Stimulated activated effector memory CD8-positive, alpha-beta T cell treated with anti-CD3 and anti-CD28 coated beads, Interleukin-12 subunit alpha, Interleukin-12 subunit beta, amount 100 ng/mL, for 72 hours (primary cell): ENCODE measurements around the gene TTLL12.

Source experiments
- ATAC-seq: fragments of 150-1000 bp; cut with Tn5 transposase; 2 replicates; pipeline ENCODE4 v1.10.0; 2021
- DNase-seq, 2 donors: peaks; one replicate each; pipeline ENCODE4 v3.0.0; 2021 to 2022; ENCODE audit warnings: low spot score in 2 of 2
- H3K27ac Mint-ChIP-seq: one replicate; pipeline ENCODE4 v1.8.0; 2022; ENCODE audit warnings: mild to moderate bottlenecking, mixed read lengths
- H3K36me3 Mint-ChIP-seq: one replicate; pipeline ENCODE4 v1.8.0; 2022; ENCODE audit warnings: mild to moderate bottlenecking, mixed read lengths
- H3K4me1 Mint-ChIP-seq: one replicate; pipeline ENCODE4 v1.8.0; 2022; ENCODE audit warnings: mixed read lengths
- H3K4me3 Mint-ChIP-seq: one replicate; pipeline ENCODE4 v1.8.0; 2022; ENCODE audit warnings: mild to moderate bottlenecking, mixed read lengths
- H3K9me3 Mint-ChIP-seq: one replicate; pipeline ENCODE4 v1.8.0; 2022; ENCODE audit warnings: mixed read lengths

The TTLL12 gene

GRCh38 chr22:43222987-43223386, 36.1 kb upstream of the TTLL12 start:
- DNase-seq: no peak
- ATAC-seq: no peak
- no peak overlapping the region for H3K27ac Mint-ChIP-seq
- no peaks in the 10 kb centered on the region for H3K9me3 Mint-ChIP-seq
- no peaks in the 10 kb centered on the region for H3K36me3 Mint-ChIP-seq
- H3K4me3 Mint-ChIP-seq: no peak overlapping the region
- peaks cover 9% of the 10 kb centered on the region for H3K4me1 Mint-ChIP-seq

- H3K27ac Mint-ChIP-seq: no peak overlapping the region
- H3K4me3 Mint-ChIP-seq: no peak overlapping the region
- DNase-seq (no peak), ATAC-seq (no peak)
- peaks cover 9% of the 10 kb centered on the region for H3K4me1 Mint-ChIP-seq
- no peaks in the 10 kb centered on the region for H3K36me3 Mint-ChIP-seq
- H3K9me3 Mint-ChIP-seq: no peaks in the 10 kb centered on the region
Measured at GRCh38 chr22:43222262-43222661, 35.3 kb upstream of the TTLL12 start.

- DNase-seq (no peak), ATAC-seq (no peak)
- Mint-ChIP-seq H3K27ac (no peak overlapping the region), H3K36me3 (no peaks in the 10 kb centered on the region), H3K4me1 (peaks cover 4% of the 10 kb centered on the region), H3K4me3 (no peak overlapping the region), H3K9me3 (no peaks in the 10 kb centered on the region)
Measured at GRCh38 chr22:43220625-43221380, 33.9 kb upstream of the TTLL12 start.

- Mint-ChIP-seq H3K27ac (no peak overlapping the region), H3K4me3 (no peak overlapping the region), H3K9me3 (no peaks in the 10 kb centered on the region), H3K4me1 (no peaks in the 10 kb centered on the region), H3K36me3 (no peaks in the 10 kb centered on the region)
- no peak for DNase-seq
- no peak for ATAC-seq
Measured at GRCh38 chr22:43218786-43219185, 31.9 kb upstream of the TTLL12 start.

- H3K27ac Mint-ChIP-seq: no peak overlapping the region
- H3K4me1 Mint-ChIP-seq: no peaks in the 10 kb centered on the region
Measured at GRCh38 chr22:43217285-43218030, 30.5 kb upstream of the TTLL12 start.

GRCh38 chr22:43216738-43217137, 29.8 kb upstream of the TTLL12 start:
- H3K4me1 Mint-ChIP-seq: no peaks in the 10 kb centered on the region
- DNase-seq: no peak
- no peaks in the 10 kb centered on the region for H3K9me3 Mint-ChIP-seq
- no peak overlapping the region for H3K27ac Mint-ChIP-seq
- H3K36me3 Mint-ChIP-seq: no peaks in the 10 kb centered on the region
- no peak for ATAC-seq
- no peak overlapping the region for H3K4me3 Mint-ChIP-seq

More at GRCh38 chr22:43217285-43218030, 30.5 kb upstream of the TTLL12 start:
- no peak for DNase-seq
- H3K36me3 Mint-ChIP-seq: no peaks in the 10 kb centered on the region
- no peak overlapping the region for H3K4me3 Mint-ChIP-seq
- ATAC-seq: no peak
- no peaks in the 10 kb centered on the region for H3K9me3 Mint-ChIP-seq

- no peaks in the 10 kb centered on the region for H3K9me3 Mint-ChIP-seq
- ATAC-seq: no peak
- no peak for DNase-seq
- H3K27ac Mint-ChIP-seq: no peak overlapping the region
- H3K4me1 Mint-ChIP-seq: no peaks in the 10 kb centered on the region
- no peak overlapping the region for H3K4me3 Mint-ChIP-seq
- no peaks in the 10 kb centered on the region for H3K36me3 Mint-ChIP-seq
Measured at GRCh38 chr22:43213962-43214361, 27.0 kb upstream of the TTLL12 start.

- H3K4me1 Mint-ChIP-seq: no peaks in the 10 kb centered on the region
- no peaks in the 10 kb centered on the region for H3K36me3 Mint-ChIP-seq
- no peaks in the 10 kb centered on the region for H3K9me3 Mint-ChIP-seq
- no peak for DNase-seq
- no peak overlapping the region for H3K27ac Mint-ChIP-seq
- no peak for ATAC-seq
- H3K4me3 Mint-ChIP-seq: no peak overlapping the region
Measured at GRCh38 chr22:43213051-43213450, 26.1 kb upstream of the TTLL12 start.

GRCh38 chr22:43212434-43212952, 25.6 kb upstream of the TTLL12 start:
- Mint-ChIP-seq H3K36me3 (no peaks in the 10 kb centered on the region), H3K4me3 (no peak overlapping the region), H3K9me3 (no peaks in the 10 kb centered on the region), H3K27ac (no peak overlapping the region), H3K4me1 (peaks cover 5% of the 10 kb centered on the region)
- DNase-seq (no peak), ATAC-seq (no peak)

- no peaks in the 10 kb centered on the region for H3K36me3 Mint-ChIP-seq
- DNase-seq (no peak), ATAC-seq (no peak)
- no peak overlapping the region for H3K4me3 Mint-ChIP-seq
- no peak overlapping the region for H3K27ac Mint-ChIP-seq
- H3K4me1 Mint-ChIP-seq: peaks cover 6% of the 10 kb centered on the region
- H3K9me3 Mint-ChIP-seq: no peaks in the 10 kb centered on the region
Measured at GRCh38 chr22:43211941-43212433, 25.1 kb upstream of the TTLL12 start.

- Mint-ChIP-seq H3K27ac (no peak overlapping the region), H3K4me1 (peaks cover 16% of the 10 kb centered on the region), H3K9me3 (peaks cover 3% of the 10 kb centered on the region), H3K4me3 (no peak overlapping the region), H3K36me3 (peaks cover 6% of the 10 kb centered on the region)
- DNase-seq (no peak), ATAC-seq (no peak)
Measured at GRCh38 chr22:43210631-43211515, 23.9 kb upstream of the TTLL12 start.

- DNase-seq (no peak), ATAC-seq (no peak)
- H3K4me3 Mint-ChIP-seq: no peak overlapping the region
- peaks cover 14% of the 10 kb centered on the region for H3K36me3 Mint-ChIP-seq
- peaks cover 3% of the 10 kb centered on the region for H3K9me3 Mint-ChIP-seq
- peaks cover 17% of the 10 kb centered on the region for H3K4me1 Mint-ChIP-seq
- H3K27ac Mint-ChIP-seq: no peak overlapping the region
Measured at GRCh38 chr22:43209971-43210370, 23.0 kb upstream of the TTLL12 start.

GRCh38 chr22:43209523-43209890, 22.6 kb upstream of the TTLL12 start:
- Mint-ChIP-seq H3K9me3 (peaks cover 3% of the 10 kb centered on the region), H3K4me3 (no peak overlapping the region), H3K36me3 (peaks cover 14% of the 10 kb centered on the region), H3K4me1 (peaks cover 17% of the 10 kb centered on the region), H3K27ac (no peak overlapping the region)
- no peak for ATAC-seq
- no peak for DNase-seq

- Mint-ChIP-seq H3K27ac (peak overlapping the region; percentile 15), H3K4me3 (no peak overlapping the region), H3K4me1 (peaks cover 17% of the 10 kb centered on the region), H3K36me3 (peaks cover 14% of the 10 kb centered on the region), H3K9me3 (peaks cover 3% of the 10 kb centered on the region)
- no peak for DNase-seq
- no peak for ATAC-seq
Measured at GRCh38 chr22:43208703-43209522, 22.0 kb upstream of the TTLL12 start.
